K562 (cell line): ENCODE measurements around the gene CYRIA.

Experiments used
- CREB3 ChIP-seq: fragments of 450-650 bp; conservative IDR thresholded peaks from 2 replicates; pipeline ENCODE4 v1.6.1; 2016; ENCODE audit warnings: missing genetic modification characterization, low read depth, mild to moderate bottlenecking, missing compliant biosample characterization, moderate library complexity
- TRIM24 ChIP-seq, 2 experiments: fragments of 450-650 bp; IDR thresholded peaks; 2 replicates each; pipeline ENCODE4 v1.6.1; 2016
- ZNF140 ChIP-seq: fragments of 250-450 bp; sonication (Bioruptor Pico); IDR thresholded peaks from 2 replicates; pipeline ENCODE4 v1.8.0; 2021; ENCODE audit warnings: moderate library complexity, mild to moderate bottlenecking, inconsistent platforms

- TF ChIP-seq ZNF140 (CRISPR knock-in tag), result no peak
- no peak for TF ChIP-seq TRIM24 (IDR thresholded peaks at IDR 0.05)
- TF ChIP-seq CREB3 (tag), result no peak
These were observed 42.5 kb upstream of the CYRIA start for GRCh38 chr2:16708173-16708572.
